HepG2 (cell line): ENCODE results near the gene SLCO4A1. TPM values are rescaled to one million over a fixed set of nuclear protein-coding genes. Genes with fewer than 3 reads are reported as not detected.

Experiments
- CBX5 ChIP-seq: sonication (generic); formaldehyde crosslinking; IDR thresholded peaks from 2 replicates; pipeline ENCODE4 v1.4.0; 2020; ENCODE audit warnings: missing genetic modification reagents, borderline replicate concordance
- DNMT1 ChIP-seq: sonication (generic); formaldehyde crosslinking; IDR thresholded peaks from 2 replicates; pipeline ENCODE4 v1.5.1; 2020; ENCODE audit warnings: mild to moderate bottlenecking, missing genetic modification reagents
- HMGXB4 ChIP-seq, 2 experiments: sonication (generic) in 1 of 2; formaldehyde crosslinking in 1 of 2; IDR thresholded peaks; 2 replicates each; pipeline versions ENCODE4 v1.4.0 to v1.6.1; 2018 to 2020; ENCODE audit warnings: missing genetic modification reagents in 2 of 2, borderline replicate concordance in 1 of 2, low read depth in 1 of 2, mild to moderate bottlenecking in 1 of 2, missing biosample characterization in 1 of 2
- HOXD1 ChIP-seq: sonication (generic); formaldehyde crosslinking; IDR thresholded peaks from 2 replicates; pipeline ENCODE4 v1.5.0; 2020; ENCODE audit warnings: missing genetic modification reagents
- KLF16 ChIP-seq, 2 experiments: sonication (generic) in 1 of 2; formaldehyde crosslinking in 1 of 2; IDR thresholded peaks; 2 replicates each; pipeline versions ENCODE4 v1.6.1 to v1.8.0; 2016 to 2023; ENCODE audit warnings: missing genetic modification reagents in 2 of 2, missing compliant biosample characterization in 1 of 2
- MBNL3 ChIP-seq: fragments of 250-450 bp; sonication (Bioruptor Pico); conservative IDR thresholded peaks from 2 replicates; pipeline ENCODE4 v1.8.0; 2022; ENCODE audit warnings: mild to moderate bottlenecking, inconsistent platforms
- NFE2L2 ChIP-seq: fragments of 150-350 bp; IDR thresholded peaks from 2 replicates; pipeline ENCODE4 v1.6.1; 2014; ENCODE audit warnings: low read length
- PRDM4 ChIP-seq: sonication (generic); formaldehyde crosslinking; IDR thresholded peaks from 2 replicates; pipeline ENCODE4 v1.9.0; 2021; ENCODE audit warnings: missing genetic modification reagents, borderline replicate concordance
- TCF7 ChIP-seq: sonication (generic); IDR thresholded peaks from 2 replicates; pipeline ENCODE4 v1.6.1; 2016; ENCODE audit warnings: antibody characterized with exemption, low read depth
- ZBTB14 ChIP-seq: sonication (generic); formaldehyde crosslinking; IDR thresholded peaks from 2 replicates; pipeline ENCODE4 v1.4.0; 2020; ENCODE audit warnings: missing genetic modification reagents
- ZFX ChIP-seq: sonication (generic); formaldehyde crosslinking; IDR thresholded peaks from 2 replicates; pipeline ENCODE4 v1.4.0; 2020; ENCODE audit warnings: mild to moderate bottlenecking, low read depth, missing genetic modification reagents, moderate library complexity
- ZNF124 ChIP-seq: sonication (generic); formaldehyde crosslinking; IDR thresholded peaks from 2 replicates; pipeline ENCODE4 v1.4.0; 2020; ENCODE audit warnings: missing genetic modification reagents
- ZNF138 ChIP-seq: sonication (generic); formaldehyde crosslinking; IDR thresholded peaks from 2 replicates; pipeline ENCODE4 v1.5.0; 2020; ENCODE audit warnings: mild to moderate bottlenecking, low read depth, missing genetic modification reagents
- ZNF17 ChIP-seq: sonication (generic); formaldehyde crosslinking; IDR thresholded peaks from 2 replicates; pipeline ENCODE4 v1.5.0; 2020; ENCODE audit warnings: mild to moderate bottlenecking, missing genetic modification reagents
- ZNF407 ChIP-seq: sonication (generic); formaldehyde crosslinking; IDR thresholded peaks from one replicate; pipeline ENCODE4 v1.5.1; 2020; ENCODE audit warnings: mild to moderate bottlenecking, missing genetic modification reagents; ENCODE audit errors: not compliant biosample characterization
- ZNF460 ChIP-seq: sonication (generic); formaldehyde crosslinking; IDR thresholded peaks from 2 replicates; pipeline ENCODE4 v1.5.1; 2020; ENCODE audit warnings: missing genetic modification reagents, mild to moderate bottlenecking, borderline replicate concordance
- polyA plus RNA-seq, 8 experiments: library from polyadenylated mRNA; depleted of rRNA in 3 of 8; stranded (reverse) in 7 of 8; unstranded in 1 of 8; fragments of >200 nt; fragmentation: Illumina TruSeq in 4 of 8; extraction: Trizol in 4 of 8; gene quantifications; 2 replicates each; pipeline versions ENCODE4 v1.2.1 to v1.2.3, GENCODE V29; 2011 to 2016; ENCODE audit warnings: low read depth in 4 of 8, missing spikeins in 1 of 8, mixed read lengths in 1 of 8; ENCODE audit not compliant: insufficient read depth in 1 of 8
- total RNA-seq, 5 experiments: library from RNA; depleted of rRNA; stranded (reverse); fragments of >200 nt; fragmentation: Illumina TruSeq; extraction: Trizol; gene quantifications; 2 replicates each; pipeline ENCODE4 v1.2.3, GENCODE V29; 2016; ENCODE audit warnings: low read depth in 1 of 5

SLCO4A1 gene
- total and polyA plus RNA-seq, 2 of the 13 experiments (the other 11 are each of a cell fraction or from before 2014, with no cell fraction given) = 55.5 to 112 TPM

GRCh38 chr20:62637521-62638054 is 4.7 kb upstream of the SLCO4A1 start (continued):
- no peak for TF ChIP-seq ZNF407
- no peak for TF ChIP-seq TCF7
- no peak for TF ChIP-seq MBNL3 (CRISPR knock-in tag)
- TF ChIP-seq NFE2L2 = no peak
- TF ChIP-seq ZNF460 (CRISPR knock-in tag) = no peak
- no peak for TF ChIP-seq ZFX (CRISPR knock-in tag)
- no peak for TF ChIP-seq ZBTB14 (CRISPR knock-in tag)
- TF ChIP-seq PRDM4 (CRISPR knock-in tag) = no peak
- TF ChIP-seq ZNF17 (CRISPR knock-in tag) = no peak
- peak; percentile 65; the same call in 1 of the 2 replicates for TF ChIP-seq DNMT1 (CRISPR knock-in tag)
- TF ChIP-seq ZNF124 (CRISPR knock-in tag) = no peak
- no peak for TF ChIP-seq ZNF138 (CRISPR knock-in tag)
- peak in 1 of 2 experiments; percentile 43; a peak in 1 of 4 replicates for TF ChIP-seq HMGXB4 (CRISPR knock-in tag; IDR thresholded peaks at IDR 0.05; ENCODE audit: borderline replicate concordance in 1 of 2, low read depth in 1 of 2)
- TF ChIP-seq KLF16 (CRISPR knock-in tag; IDR thresholded peaks at IDR 0.05) = no peak
- TF ChIP-seq CBX5 (CRISPR knock-in tag) = no peak
- no peak for TF ChIP-seq HOXD1 (CRISPR knock-in tag)
